GM21390 (cell line): Measurements from ENCODE around the gene ZNF341.
"Not testable (repeated sequence)": the region's sequence is repeated elsewhere in the genome, so short reads cannot be mapped to it uniquely, and the experiment has no call there.

ENCODE experiments used
- ATAC-seq: cut with Tn5 transposase; IDR thresholded peaks from one replicate; pipeline ENCODE4 v1.9.1; 2021; ENCODE audit not compliant: unreplicated experiment

The ZNF341 gene

GRCh38 chr20:33731693-33732165 lies at the start of gene ZNF341:
Gene ZNF341, plus strand, starts transcription at chr20:33731996. Its CDS starts 26 bp downstream, at chr20:33732022.
- peak; percentile 83 for ATAC-seq

- no peak for ATAC-seq
Measured at GRCh38 chr20:33684533-33685327, 47.1 kb upstream of the ZNF341 start.

DNA sequence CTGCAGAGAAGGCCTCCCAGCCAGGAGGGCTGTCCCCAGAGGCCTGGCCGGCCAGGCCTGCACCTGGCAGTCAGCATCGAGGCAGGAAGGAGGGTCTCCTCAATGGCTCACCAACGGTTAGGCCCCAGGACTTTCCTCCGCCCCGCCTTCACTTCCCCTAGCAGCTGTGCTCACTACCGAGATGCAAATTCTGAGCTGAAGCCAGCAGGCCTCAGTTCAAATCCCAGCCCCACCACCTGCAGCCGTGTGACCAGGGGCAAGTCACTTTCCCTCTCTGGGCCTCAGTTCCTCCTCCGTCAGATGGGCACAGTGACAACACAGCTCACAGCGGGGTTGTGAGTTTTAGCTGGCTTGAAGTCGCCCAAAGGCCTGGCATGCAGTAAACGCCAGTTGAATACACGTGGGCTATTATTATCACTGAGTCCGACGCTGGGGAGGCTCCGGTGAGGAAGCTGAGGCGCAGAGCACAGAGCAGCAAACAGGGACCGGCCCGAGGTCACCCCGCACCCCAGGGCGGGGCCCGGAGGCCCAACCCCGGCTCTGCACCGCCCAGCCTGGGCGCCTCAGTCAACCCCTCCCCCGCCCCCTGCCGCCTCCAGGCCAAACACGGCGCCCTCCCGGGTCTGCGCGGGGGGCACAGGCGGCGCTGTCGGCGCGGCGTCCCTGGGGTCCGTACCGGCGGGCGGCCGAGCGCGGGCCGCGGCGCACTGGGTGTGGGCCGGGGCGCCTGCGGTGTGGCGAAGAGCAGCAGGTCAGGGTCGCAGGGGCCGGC lies 46.3 kb upstream of the ZNF341 start:
- ATAC-seq, result peak; percentile 43

GRCh38 chr20:33686100-33686983 lies 45.5 kb upstream of the ZNF341 start, which contains the start of gene E2F1:
Gene E2F1, minus strand, starts transcription at chr20:33686385. Its CDS starts 121 bp downstream, at chr20:33686264.
- peak; percentile 75 for ATAC-seq

DNA sequence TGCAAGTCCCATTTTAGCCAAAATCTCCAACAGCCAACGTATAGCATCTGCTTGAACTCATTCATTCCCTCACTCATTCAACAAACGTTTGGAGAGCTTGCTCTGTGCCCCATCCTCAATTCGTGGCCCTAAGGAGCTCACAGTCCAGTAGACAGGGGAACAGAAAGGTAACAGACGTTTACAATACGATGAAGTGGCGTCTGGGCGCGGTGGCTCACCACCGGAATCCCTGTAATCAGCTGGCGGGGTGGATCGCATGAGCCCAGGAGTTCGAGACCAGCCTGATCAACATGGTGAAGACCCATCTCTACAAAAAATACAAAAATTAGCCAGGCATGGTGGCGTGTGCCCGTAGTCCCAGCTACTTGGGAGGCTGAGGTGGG lies 44.8 kb upstream of the ZNF341 start:
- no peak for ATAC-seq

GRCh38 chr20:33687370-33687915 lies 44.4 kb upstream of the ZNF341 start:
- no peak for ATAC-seq

DNA sequence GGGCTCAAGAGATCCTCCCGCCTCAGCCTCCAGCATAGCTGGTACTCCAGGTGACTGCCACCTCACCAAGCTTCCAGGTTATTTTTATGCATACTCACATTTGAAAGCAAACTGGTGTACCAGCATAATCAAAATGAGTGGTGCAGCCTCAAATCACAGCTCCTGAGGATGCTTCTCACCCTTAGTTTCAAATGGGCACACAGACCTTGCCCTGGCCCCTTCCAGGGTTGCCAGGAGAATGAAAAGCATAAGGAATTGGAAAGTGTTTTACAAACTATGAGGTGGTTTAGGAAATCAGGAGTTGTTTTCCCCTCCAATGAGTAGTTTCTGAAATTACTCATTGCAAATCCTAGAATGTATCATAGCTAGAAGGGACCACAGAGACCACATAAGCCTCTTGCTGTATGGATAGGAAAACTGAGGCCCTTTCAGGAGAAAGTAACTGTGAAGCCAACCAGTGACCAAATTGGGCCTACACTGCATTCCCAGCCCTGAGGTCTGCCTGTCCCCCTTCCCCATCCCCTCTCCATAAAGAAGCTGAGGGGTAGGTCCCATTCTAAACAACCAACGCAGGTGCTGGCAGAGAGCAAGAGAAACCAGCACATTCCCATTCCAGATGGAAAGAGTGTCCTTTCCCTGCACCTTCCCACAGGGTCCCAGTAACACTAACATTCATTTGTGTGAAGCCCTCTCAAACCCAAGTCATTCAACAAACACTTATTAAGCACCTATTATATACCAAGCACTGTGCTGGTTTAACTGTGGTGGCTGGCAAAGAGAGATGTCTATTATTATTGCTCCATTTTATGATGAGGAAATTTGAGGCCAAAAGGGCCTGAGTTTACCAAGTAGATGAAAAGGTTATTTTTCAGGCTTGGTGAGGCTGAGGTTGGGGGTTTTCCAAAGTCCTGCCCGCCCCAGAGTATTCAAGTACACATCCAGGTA lies 43.5 kb upstream of the ZNF341 start:
- no peak for ATAC-seq

GRCh38 chr20:33688938-33689424 lies 42.8 kb upstream of the ZNF341 start:
- ATAC-seq, result no peak

DNA sequence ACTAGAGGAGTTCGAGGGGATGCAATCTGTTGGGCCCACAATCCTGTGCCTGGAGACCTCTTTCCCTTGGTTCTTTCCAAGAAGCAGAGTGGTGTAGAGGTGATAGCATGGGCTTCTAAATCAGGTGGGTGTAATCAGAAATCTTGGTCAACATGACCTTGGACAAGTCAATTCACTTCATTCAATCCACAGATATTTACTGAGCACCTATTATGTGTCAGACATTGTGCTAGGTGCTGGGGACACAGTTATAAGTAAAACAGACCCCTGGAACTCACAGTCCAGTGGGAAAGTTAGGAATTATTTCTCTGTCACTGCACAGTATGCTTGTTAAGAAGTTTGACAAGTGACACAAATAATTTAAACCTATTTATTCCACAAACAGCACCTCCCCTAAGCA lies 42.3 kb upstream of the ZNF341 start:
- ATAC-seq, result no peak

DNA sequence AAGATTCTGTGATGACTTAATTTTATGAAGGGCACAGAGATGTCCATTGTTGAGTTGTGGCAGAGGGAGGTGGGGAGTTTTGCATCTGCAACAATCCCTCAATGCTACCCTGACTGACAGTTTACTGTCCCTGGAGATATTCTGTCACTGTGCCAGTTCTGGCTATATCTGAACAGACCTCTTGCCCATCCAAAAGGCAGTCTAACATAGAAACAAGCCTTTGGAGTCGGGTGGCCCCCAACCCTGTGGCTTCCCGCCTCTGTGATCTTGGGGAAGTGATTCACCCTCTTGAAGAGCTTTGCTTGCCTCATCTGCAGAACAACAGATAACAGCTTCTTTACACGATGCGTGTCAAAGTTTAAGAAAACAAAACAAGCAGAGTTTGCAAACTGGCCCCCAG lies 41.8 kb upstream of the ZNF341 start:
- ATAC-seq, result no peak

DNA sequence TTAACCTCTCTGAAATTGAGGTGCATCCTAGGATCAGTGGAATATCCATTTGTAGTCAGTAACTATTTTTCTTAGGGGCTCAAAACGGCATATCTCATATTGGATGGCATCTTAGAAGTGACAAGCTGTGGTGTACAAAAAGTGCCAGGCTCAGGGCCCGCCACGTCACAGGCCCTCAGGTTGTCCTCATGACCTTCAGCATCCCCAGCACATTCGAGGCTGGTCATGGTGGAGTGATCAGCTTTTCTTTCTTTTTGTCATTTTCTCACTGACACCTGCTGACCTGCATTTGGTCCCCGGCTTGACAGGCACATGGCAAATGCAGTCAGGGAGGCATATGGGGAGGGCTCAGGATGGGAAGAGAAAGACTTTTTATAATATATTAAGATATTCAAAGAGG lies 38.5 kb upstream of the ZNF341 start:
- ATAC-seq, result no peak

GRCh38 chr20:33693741-33694638 lies 37.8 kb upstream of the ZNF341 start:
- ATAC-seq, result no peak

DNA sequence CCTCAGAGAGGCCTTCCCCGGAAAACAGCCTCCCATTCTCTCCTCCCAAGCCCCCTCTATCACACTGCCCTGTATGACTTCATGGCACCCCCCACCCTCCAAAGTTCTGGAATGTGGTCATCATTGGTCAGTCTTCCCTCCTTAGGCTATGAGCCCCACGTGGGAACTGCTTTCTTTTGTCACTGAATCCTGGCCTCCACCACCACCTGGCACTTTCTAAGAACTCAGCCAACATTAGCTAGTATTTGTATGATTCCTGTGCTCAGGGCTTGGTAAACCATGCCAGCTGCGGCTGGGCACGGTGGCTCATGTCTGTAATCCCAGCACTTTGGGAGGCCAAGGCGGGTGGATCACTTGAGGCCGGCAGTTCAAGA lies 37.2 kb upstream of the ZNF341 start:
- no peak for ATAC-seq

DNA sequence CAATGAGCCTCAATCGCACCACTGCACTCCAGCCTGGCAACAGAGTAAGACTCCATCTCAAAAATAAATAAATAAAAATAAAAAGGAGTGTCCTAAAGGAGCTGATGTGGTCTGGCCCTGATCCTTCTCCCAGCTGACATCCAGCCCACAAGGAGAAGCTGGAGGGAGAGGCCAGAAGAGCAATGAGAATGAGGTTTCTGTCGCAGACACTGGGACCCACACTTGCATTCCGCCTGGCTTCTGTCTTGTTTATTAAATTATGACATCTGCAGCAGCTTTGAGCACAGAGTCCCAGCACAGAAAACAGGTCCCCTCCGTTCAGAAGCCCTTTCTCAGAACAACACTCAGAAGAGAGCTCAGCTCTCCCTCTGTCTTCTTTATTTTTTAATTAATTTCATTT lies 35.3 kb upstream of the ZNF341 start:
- ATAC-seq, result no peak

- no peak for ATAC-seq
Measured at GRCh38 chr20:33697129-33697528, 34.7 kb upstream of the ZNF341 start.

DNA sequence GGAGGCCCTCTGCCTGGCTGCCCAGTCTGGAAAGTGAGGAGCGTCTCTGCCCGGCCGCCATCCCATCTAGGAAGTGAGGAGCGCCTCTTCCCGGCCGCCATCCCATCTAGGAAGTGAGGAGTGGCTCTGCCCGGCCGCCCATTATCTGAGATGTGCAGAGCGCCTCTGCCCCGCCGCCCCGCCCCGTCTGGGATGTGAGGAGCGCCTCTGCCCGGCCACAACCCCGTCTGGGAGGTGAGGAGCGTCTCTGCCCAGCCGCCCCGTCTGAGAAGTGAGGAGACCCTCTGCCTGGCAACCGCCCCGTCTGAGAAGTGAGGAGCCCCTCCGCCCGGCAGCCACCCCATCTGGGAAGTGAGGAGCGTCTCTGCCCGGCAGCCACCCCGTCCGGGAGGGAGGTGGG lies 32.8 kb upstream of the ZNF341 start:
- ATAC-seq, result not testable (repeated sequence)

GRCh38 chr20:33700696-33701441 lies 30.9 kb upstream of the ZNF341 start:
- not testable (repeated sequence) for ATAC-seq
